Liver (tissue), 9 donors: ENCODE results near the gene SDHB. TPM values are rescaled to one million over a fixed set of nuclear protein-coding genes. Genes with fewer than 3 reads are reported as not detected.

Experiments
- DNase-seq: peaks from one replicate; pipeline ENCODE4 v3.0.0-alpha.2; 2017; ENCODE audit warnings: low spot score
- H3K27ac ChIP-seq, 2 donors: one replicate each; pipeline ENCODE4 v1.7.0; 2013; ENCODE audit warnings: inconsistent platforms in 2 of 2, low read length in 2 of 2, control low read depth in 1 of 2, low read depth in 1 of 2, mild to moderate bottlenecking in 1 of 2
- H3K27me3 ChIP-seq, 4 donors: one replicate each; pipeline versions ENCODE4 v1.6.1 to v1.7.0; 2013; ENCODE audit warnings: low read length in 3 of 4, inconsistent platforms in 1 of 4, mild to moderate bottlenecking in 1 of 4, moderate library complexity in 1 of 4; ENCODE audit not compliant: control insufficient read depth in 4 of 4, insufficient read depth in 4 of 4
- H3K36me3 ChIP-seq, 4 donors: one replicate each; pipeline versions ENCODE4 v1.6.1 to v1.7.0; 2013; ENCODE audit warnings: low read length in 3 of 4, mild to moderate bottlenecking in 3 of 4, low read depth in 1 of 4, moderate library complexity in 1 of 4; ENCODE audit not compliant: control insufficient read depth in 4 of 4, insufficient read depth in 3 of 4
- H3K4me1 ChIP-seq, 4 donors: one replicate each; pipeline versions ENCODE4 v1.6.1 to v1.7.0; 2013; ENCODE audit warnings: low read length in 3 of 4, mild to moderate bottlenecking in 3 of 4, moderate library complexity in 1 of 4; ENCODE audit not compliant: control insufficient read depth in 4 of 4, insufficient read depth in 4 of 4
- H3K4me3 ChIP-seq, 3 donors: one replicate each; pipeline versions ENCODE4 v1.6.1 to v1.7.0; 2013; ENCODE audit warnings: low read length in 3 of 3, control low read depth in 1 of 3, low read depth in 1 of 3, mild to moderate bottlenecking in 1 of 3
- H3K9ac ChIP-seq, 2 donors: one replicate each; pipeline ENCODE4 v1.7.0; 2013; ENCODE audit warnings: low read length in 2 of 2, mild to moderate bottlenecking in 2 of 2, moderate library complexity in 2 of 2, control low read depth in 1 of 2, low read depth in 1 of 2
- H3K9me3 ChIP-seq, 4 donors: one replicate each; pipeline versions ENCODE4 v1.6.1 to v1.7.0; 2013; ENCODE audit warnings: low read length in 3 of 4; ENCODE audit not compliant: control insufficient read depth in 4 of 4
- EGR1 ChIP-seq, 2 donors: IDR thresholded peaks; 2 replicates each; pipeline ENCODE4 v1.6.1; 2016 to 2018; ENCODE audit warnings: antibody characterized with exemption in 2 of 2, low read depth in 2 of 2
- FOXA1 ChIP-seq: IDR thresholded peaks from 2 replicates; pipeline ENCODE4 v1.6.1; 2016; ENCODE audit warnings: antibody characterized with exemption
- FOXA2 ChIP-seq: IDR thresholded peaks from 2 replicates; pipeline ENCODE4 v1.6.1; 2016; ENCODE audit warnings: antibody characterized with exemption
- GABPA ChIP-seq, 2 donors: IDR thresholded peaks in 1 of 2; conservative IDR thresholded peaks in 1 of 2; 2 replicates each; pipeline ENCODE4 v1.6.1; 2016; ENCODE audit warnings: antibody characterized with exemption in 2 of 2, mild to moderate bottlenecking in 1 of 2, moderate library complexity in 1 of 2
- HNF4A ChIP-seq, 2 donors: conservative IDR thresholded peaks; 2 replicates each; pipeline ENCODE4 v1.6.1; 2016; ENCODE audit warnings: antibody characterized with exemption in 2 of 2, mild to moderate bottlenecking in 2 of 2
- HNF4G ChIP-seq: IDR thresholded peaks from 2 replicates; pipeline ENCODE4 v1.6.1; 2016; ENCODE audit warnings: antibody characterized with exemption
- JUND ChIP-seq, 2 donors: IDR thresholded peaks; 2 replicates each; pipeline ENCODE4 v1.6.1; 2016; ENCODE audit warnings: antibody characterized with exemption in 2 of 2
- NR2F2 ChIP-seq: IDR thresholded peaks from 2 replicates; pipeline ENCODE4 v1.6.1; 2016; ENCODE audit warnings: antibody characterized with exemption
- RAD21 ChIP-seq, 2 donors: IDR thresholded peaks; 2 replicates each; pipeline ENCODE4 v1.6.1; 2016; ENCODE audit warnings: antibody characterized with exemption in 2 of 2, mild to moderate bottlenecking in 2 of 2
- RXRA ChIP-seq, 2 donors: IDR thresholded peaks; 2 replicates each; pipeline ENCODE4 v1.6.1; 2017 to 2018; ENCODE audit warnings: antibody characterized with exemption in 2 of 2, mild to moderate bottlenecking in 1 of 2
- SP1 ChIP-seq: IDR thresholded peaks from 2 replicates; pipeline ENCODE4 v1.6.1; 2018; ENCODE audit warnings: antibody characterized with exemption, mild to moderate bottlenecking
- TAF1 ChIP-seq: conservative IDR thresholded peaks from 2 replicates; pipeline ENCODE4 v1.6.1; 2016; ENCODE audit warnings: antibody characterized with exemption, mild to moderate bottlenecking
- YY1 ChIP-seq: IDR thresholded peaks from 2 replicates; pipeline ENCODE4 v1.6.1; 2016; ENCODE audit warnings: antibody characterized with exemption, mild to moderate bottlenecking
- whole genome bisulfite sequencing: extraction: QIAGEN DNeasy Blood & Tissue Kit; methylation state at CpG from one replicate; pipeline ENCODE4 v1.1.7; 2013; 5-methylcytosine and 5-hydroxymethylcytosine counted together
- polyA plus RNA-seq, 2 donors: library from polyadenylated mRNA; stranded (reverse) in 1 of 2; unstranded in 1 of 2; fragments of 200-250 nt in 1 of 2; fragments of >200 nt in 1 of 2; fragmentation: Nextera tagmentation in 1 of 2; extraction: Ambion mirVana in 1 of 2; gene quantifications; one replicate each; pipeline versions ENCODE4 v1.2.1 to v1.2.3, GENCODE V29; 2013 to 2015
- total RNA-seq, 2 donors: library from RNA; depleted of rRNA; stranded (reverse); fragments of >200 nt; gene quantifications; one replicate each; pipeline ENCODE4 v1.2.3, GENCODE V29; 2014
- TF ChIP-seq, protein P1 (sequence below): fragments of 150-350 bp; IDR thresholded peaks from 2 replicates; pipeline ENCODE4 v1.5.1; 2017; ENCODE audit warnings: improper control_type of control experiment, low read depth, low read length; ENCODE audit not compliant: missing input control
- TF ChIP-seq, protein P2 (sequence below): IDR thresholded peaks from 2 replicates; pipeline ENCODE4 v1.6.1; 2016; ENCODE audit warnings: antibody characterized with exemption
- TF ChIP-seq, protein P3 (sequence below): IDR thresholded peaks from 2 replicates; pipeline ENCODE4 v1.6.1; 2016; ENCODE audit warnings: antibody characterized with exemption
- TF ChIP-seq, protein P4 (sequence below): IDR thresholded peaks from 2 replicates; pipeline ENCODE4 v1.6.1; 2016; ENCODE audit warnings: antibody characterized with exemption
- TF ChIP-seq, protein P5 (sequence below): IDR thresholded peaks from 2 replicates; pipeline ENCODE4 v1.6.1; 2016; ENCODE audit warnings: antibody characterized with exemption, mild to moderate bottlenecking
- donor health status: healthy.
- donor health status: healthy.
- donor health status: healthy.
- donor health status: healthy.
- donor health status: healthy.

Gene SDHB
- total and polyA plus RNA-seq, 4 donors = 73.9 to 279 (median 172) TPM

DNA sequence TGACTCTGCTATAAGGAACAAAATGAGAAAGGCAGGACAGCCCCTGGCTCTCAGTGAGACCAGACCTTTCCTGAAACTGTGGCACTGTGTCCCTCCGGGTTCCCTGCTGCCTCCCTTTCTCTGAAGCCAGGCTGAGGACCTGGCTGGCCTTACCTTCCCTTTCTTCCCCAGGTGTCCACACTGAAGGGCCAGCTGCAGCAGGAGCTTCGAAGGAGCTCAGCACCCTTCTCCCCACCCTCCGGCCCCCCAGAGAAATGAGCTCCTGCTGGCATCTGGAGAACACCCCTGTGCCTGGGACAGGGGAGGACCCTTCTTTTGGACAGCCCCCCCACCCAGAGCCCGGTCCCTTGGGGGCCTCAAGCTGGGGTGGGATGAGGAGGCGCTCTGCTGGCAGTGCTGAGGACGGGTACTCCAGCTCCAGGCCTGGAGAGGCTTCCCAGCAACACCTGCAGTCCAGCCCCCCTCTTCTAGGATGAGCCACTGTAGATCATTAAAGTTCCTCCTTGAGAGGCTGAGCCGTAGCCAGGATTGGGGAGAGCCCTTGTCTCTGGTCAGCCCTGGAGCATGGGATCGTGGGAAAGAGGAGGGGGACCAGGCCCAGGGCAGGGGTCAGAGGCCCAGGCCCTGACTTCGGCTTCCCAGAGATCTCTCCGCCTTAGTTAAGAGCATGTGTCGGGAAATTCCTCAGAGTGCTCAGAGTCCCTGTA lies 81.5 kb downstream of the SDHB start:
- DNase-seq = no peak
- H3K9me3 ChIP-seq = no peaks in the 10 kb centered on the region
- 91% methylated on average over 11 of the region's 11 CpGs for WGBS
- H3K27ac ChIP-seq = no peak overlapping the region
- no peak overlapping the region for H3K9ac ChIP-seq
- no peaks in the 10 kb centered on the region for H3K27me3 ChIP-seq
- H3K4me1 ChIP-seq = no peaks in the 10 kb centered on the region
- no peak for TF ChIP-seq TAF1
- TF ChIP-seq, protein P1, sequence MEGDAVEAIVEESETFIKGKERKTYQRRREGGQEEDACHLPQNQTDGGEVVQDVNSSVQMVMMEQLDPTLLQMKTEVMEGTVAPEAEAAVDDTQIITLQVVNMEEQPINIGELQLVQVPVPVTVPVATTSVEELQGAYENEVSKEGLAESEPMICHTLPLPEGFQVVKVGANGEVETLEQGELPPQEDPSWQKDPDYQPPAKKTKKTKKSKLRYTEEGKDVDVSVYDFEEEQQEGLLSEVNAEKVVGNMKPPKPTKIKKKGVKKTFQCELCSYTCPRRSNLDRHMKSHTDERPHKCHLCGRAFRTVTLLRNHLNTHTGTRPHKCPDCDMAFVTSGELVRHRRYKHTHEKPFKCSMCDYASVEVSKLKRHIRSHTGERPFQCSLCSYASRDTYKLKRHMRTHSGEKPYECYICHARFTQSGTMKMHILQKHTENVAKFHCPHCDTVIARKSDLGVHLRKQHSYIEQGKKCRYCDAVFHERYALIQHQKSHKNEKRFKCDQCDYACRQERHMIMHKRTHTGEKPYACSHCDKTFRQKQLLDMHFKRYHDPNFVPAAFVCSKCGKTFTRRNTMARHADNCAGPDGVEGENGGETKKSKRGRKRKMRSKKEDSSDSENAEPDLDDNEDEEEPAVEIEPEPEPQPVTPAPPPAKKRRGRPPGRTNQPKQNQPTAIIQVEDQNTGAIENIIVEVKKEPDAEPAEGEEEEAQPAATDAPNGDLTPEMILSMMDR = no peak
- H3K36me3 ChIP-seq = peaks cover 0 to 2% (median 0%) of the 10 kb centered on the region in 4 donors
- no peak overlapping the region for H3K4me3 ChIP-seq

DNA sequence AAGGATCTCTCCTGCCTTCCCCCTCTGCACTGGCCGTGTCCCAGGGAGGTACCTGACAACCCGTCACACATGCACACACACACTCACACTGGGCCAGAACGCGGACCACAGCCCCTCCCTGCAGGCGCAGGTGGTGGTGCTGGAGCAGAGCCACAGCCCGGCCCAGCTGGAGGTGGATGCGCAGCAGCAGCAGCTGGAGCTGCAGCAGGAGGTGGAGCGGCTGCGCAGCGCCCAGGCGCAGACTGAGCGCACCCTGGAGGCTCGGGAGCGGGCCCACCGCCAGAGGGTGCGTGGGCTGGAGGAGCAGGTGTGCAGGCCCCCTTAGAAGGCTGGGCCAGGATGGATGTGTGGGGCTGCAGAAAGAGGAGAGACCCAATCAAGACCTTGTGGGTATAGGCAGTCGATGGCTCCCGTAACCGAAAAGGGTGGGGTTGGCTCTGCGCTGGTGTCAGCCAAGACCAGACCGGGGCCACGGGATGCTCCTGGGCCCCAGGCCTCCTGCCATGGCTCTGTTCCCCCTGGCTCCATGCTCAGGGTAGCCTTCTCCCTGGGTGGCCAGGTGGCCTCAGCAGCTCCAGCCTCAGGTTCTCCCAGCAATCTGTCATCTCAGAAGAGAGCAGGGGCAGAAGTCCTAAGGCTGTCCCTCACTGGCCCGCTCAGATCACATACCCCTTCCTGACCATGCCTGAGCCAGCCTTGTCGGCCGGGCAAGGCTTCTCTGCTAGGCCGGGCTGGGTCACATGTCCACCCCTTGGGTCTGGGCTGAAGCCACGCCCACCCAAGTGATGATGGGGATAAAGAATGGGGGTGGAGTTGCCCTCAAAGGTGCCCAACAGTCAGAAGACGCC lies 82.3 kb downstream of the SDHB start:
- 87% methylated on average over 28 of the region's 28 CpGs for WGBS
- peaks cover 0 to 2% (median under 1%) of the 10 kb centered on the region in 4 donors for H3K36me3 ChIP-seq
- no peak for DNase-seq
- no peak overlapping the region for H3K4me3 ChIP-seq
- H3K27ac ChIP-seq = no peak overlapping the region
- H3K4me1 ChIP-seq = no peaks in the 10 kb centered on the region
- H3K9ac ChIP-seq = no peak overlapping the region
- no peaks in the 10 kb centered on the region for H3K27me3 ChIP-seq
- H3K9me3 ChIP-seq = no peaks in the 10 kb centered on the region
- TF ChIP-seq, protein P2, sequence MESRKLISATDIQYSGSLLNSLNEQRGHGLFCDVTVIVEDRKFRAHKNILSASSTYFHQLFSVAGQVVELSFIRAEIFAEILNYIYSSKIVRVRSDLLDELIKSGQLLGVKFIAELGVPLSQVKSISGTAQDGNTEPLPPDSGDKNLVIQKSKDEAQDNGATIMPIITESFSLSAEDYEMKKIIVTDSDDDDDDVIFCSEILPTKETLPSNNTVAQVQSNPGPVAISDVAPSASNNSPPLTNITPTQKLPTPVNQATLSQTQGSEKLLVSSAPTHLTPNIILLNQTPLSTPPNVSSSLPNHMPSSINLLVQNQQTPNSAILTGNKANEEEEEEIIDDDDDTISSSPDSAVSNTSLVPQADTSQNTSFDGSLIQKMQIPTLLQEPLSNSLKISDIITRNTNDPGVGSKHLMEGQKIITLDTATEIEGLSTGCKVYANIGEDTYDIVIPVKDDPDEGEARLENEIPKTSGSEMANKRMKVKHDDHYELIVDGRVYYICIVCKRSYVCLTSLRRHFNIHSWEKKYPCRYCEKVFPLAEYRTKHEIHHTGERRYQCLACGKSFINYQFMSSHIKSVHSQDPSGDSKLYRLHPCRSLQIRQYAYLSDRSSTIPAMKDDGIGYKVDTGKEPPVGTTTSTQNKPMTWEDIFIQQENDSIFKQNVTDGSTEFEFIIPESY = no peak
- TF ChIP-seq FOXA1 (no peak), HNF4A (conservative IDR thresholded peaks at IDR 0.05) (no peak), HNF4G (no peak), JUND (IDR thresholded peaks at IDR 0.05) (no peak), RXRA (IDR thresholded peaks at IDR 0.05) (no peak), FOXA2 (no peak), RAD21 (IDR thresholded peaks at IDR 0.05) (no peak), SP1 (no peak), EGR1 (IDR thresholded peaks at IDR 0.05; ENCODE audit: low read depth in 2 of 2) (no peak), NR2F2 (no peak), GABPA (IDR thresholded peaks at IDR 0.05 in 1 of 2, conservative IDR thresholded peaks at IDR 0.05 in 1 of 2) (no peak), TAF1 (no peak), YY1 (no peak)
- TF ChIP-seq, protein P3, sequence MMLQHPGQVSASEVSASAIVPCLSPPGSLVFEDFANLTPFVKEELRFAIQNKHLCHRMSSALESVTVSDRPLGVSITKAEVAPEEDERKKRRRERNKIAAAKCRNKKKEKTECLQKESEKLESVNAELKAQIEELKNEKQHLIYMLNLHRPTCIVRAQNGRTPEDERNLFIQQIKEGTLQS = no peak
- TF ChIP-seq, protein P4, sequence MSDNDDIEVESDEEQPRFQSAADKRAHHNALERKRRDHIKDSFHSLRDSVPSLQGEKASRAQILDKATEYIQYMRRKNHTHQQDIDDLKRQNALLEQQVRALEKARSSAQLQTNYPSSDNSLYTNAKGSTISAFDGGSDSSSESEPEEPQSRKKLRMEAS = no peak
- TF ChIP-seq, protein P1 = no peak
- TF ChIP-seq, protein P5, sequence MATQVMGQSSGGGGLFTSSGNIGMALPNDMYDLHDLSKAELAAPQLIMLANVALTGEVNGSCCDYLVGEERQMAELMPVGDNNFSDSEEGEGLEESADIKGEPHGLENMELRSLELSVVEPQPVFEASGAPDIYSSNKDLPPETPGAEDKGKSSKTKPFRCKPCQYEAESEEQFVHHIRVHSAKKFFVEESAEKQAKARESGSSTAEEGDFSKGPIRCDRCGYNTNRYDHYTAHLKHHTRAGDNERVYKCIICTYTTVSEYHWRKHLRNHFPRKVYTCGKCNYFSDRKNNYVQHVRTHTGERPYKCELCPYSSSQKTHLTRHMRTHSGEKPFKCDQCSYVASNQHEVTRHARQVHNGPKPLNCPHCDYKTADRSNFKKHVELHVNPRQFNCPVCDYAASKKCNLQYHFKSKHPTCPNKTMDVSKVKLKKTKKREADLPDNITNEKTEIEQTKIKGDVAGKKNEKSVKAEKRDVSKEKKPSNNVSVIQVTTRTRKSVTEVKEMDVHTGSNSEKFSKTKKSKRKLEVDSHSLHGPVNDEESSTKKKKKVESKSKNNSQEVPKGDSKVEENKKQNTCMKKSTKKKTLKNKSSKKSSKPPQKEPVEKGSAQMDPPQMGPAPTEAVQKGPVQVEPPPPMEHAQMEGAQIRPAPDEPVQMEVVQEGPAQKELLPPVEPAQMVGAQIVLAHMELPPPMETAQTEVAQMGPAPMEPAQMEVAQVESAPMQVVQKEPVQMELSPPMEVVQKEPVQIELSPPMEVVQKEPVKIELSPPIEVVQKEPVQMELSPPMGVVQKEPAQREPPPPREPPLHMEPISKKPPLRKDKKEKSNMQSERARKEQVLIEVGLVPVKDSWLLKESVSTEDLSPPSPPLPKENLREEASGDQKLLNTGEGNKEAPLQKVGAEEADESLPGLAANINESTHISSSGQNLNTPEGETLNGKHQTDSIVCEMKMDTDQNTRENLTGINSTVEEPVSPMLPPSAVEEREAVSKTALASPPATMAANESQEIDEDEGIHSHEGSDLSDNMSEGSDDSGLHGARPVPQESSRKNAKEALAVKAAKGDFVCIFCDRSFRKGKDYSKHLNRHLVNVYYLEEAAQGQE = no peak
